Hematopoietic multipotent progenitor cell (in vitro differentiated cells): Measurements from ENCODE around the gene DLG3. TPM values are rescaled to one million over a fixed set of nuclear protein-coding genes. Genes with fewer than 3 reads are reported as not detected.

Source experiments
- DNase-seq, 3 donors: peaks; one replicate each; pipeline ENCODE4 v3.0.0-alpha.2; 2011 to 2015; ENCODE audit warnings: low read depth in 2 of 3, low spot score in 2 of 3
- total RNA-seq: library from RNA; depleted of rRNA; stranded (reverse); fragments of >200 nt; gene quantifications from one replicate; pipeline ENCODE4 v1.2.3, GENCODE V29; 2012

DLG3 gene
- total RNA-seq, 1 donor, result 6.7 TPM

GRCh38 chrX:70437011-70437410 lies 7.6 kb upstream of the DLG3 start:
- no peak for DNase-seq

GRCh38 chrX:70437921-70438665 lies 6.5 kb upstream of the DLG3 start:
- DNase-seq, result no peak

GRCh38 chrX:70439016-70439415 lies 5.6 kb upstream of the DLG3 start:
- peak in 2 of 3 donors; percentile 37 to 57 for DNase-seq

GRCh38 chrX:70442224-70442623 lies 2.4 kb upstream of the DLG3 start:
- no peak for DNase-seq

- DNase-seq, result no peak
Measured at GRCh38 chrX:70444946-70445656, 466 bp downstream of the DLG3 start.

- DNase-seq, result no peak
Measured at GRCh38 chrX:70445951-70446350, 1.3 kb downstream of the DLG3 start.

- no peak for DNase-seq
Measured at GRCh38 chrX:70446380-70447350, 2.0 kb downstream of the DLG3 start.

- DNase-seq, result no peak
Measured at GRCh38 chrX:70449457-70449966, 4.9 kb downstream of the DLG3 start.

- DNase-seq, result peak in 1 of 3 donors; percentile 71
Measured at GRCh38 chrX:70452143-70452733, 7.6 kb downstream of the DLG3 start.

- DNase-seq, result no peak
Measured at GRCh38 chrX:70453024-70453618, 8.5 kb downstream of the DLG3 start.

- DNase-seq, result peak; percentile 41 to 87 (median 72)
Measured at GRCh38 chrX:70454441-70455365, 10.1 kb downstream of the DLG3 start.

GRCh38 chrX:70455366-70456202 lies 10.9 kb downstream of the DLG3 start:
- no peak for DNase-seq

- no peak for DNase-seq
Measured at GRCh38 chrX:70456256-70456655, 11.6 kb downstream of the DLG3 start.

- no peak for DNase-seq
Measured at GRCh38 chrX:70461026-70461425, 16.4 kb downstream of the DLG3 start.

- no peak for DNase-seq
Measured at GRCh38 chrX:70464051-70464450, 19.4 kb downstream of the DLG3 start.

- DNase-seq, result no peak
Measured at GRCh38 chrX:70466968-70467367, 22.3 kb downstream of the DLG3 start.

- no peak for DNase-seq
Measured at GRCh38 chrX:70468709-70469108, 24.1 kb downstream of the DLG3 start.

GRCh38 chrX:70470850-70471289 lies 26.2 kb downstream of the DLG3 start:
- DNase-seq, result peak in 1 of 3 donors; percentile 45
